HG03103 (cell line): ENCODE measurements around the gene TPM2.

Experiments used
- ATAC-seq: cut with Tn5 transposase; IDR thresholded peaks from one replicate; pipeline ENCODE4 v1.9.1; 2021; ENCODE audit warnings: low read depth; ENCODE audit not compliant: unreplicated experiment

The TPM2 gene

GRCh38 chr9:35696520-35697215 is 6.9 kb upstream of the TPM2 start:
- ATAC-seq = no peak

- ATAC-seq = no peak
These were observed 6.2 kb upstream of the TPM2 start for GRCh38 chr9:35695943-35696401.

- no peak for ATAC-seq
These were observed 2.1 kb upstream of the TPM2 start for GRCh38 chr9:35691757-35692301.

GRCh38 chr9:35691334-35691650 is 1.6 kb upstream of the TPM2 start:
- no peak for ATAC-seq

GRCh38 chr9:35690614-35691333 is 1.0 kb upstream of the TPM2 start:
- no peak for ATAC-seq

- no peak for ATAC-seq
These were observed 529 bp upstream of the TPM2 start for GRCh38 chr9:35690294-35690613.

- no peak for ATAC-seq
These were observed 875 bp downstream of the TPM2 start for GRCh38 chr9:35688558-35689541.

- no peak for ATAC-seq
These were observed 1.7 kb downstream of the TPM2 start for GRCh38 chr9:35687972-35688557.

- no peak for ATAC-seq
These were observed 2.4 kb downstream of the TPM2 start for GRCh38 chr9:35687306-35687705.

GRCh38 chr9:35686222-35687203 is 3.2 kb downstream of the TPM2 start:
- no peak for ATAC-seq

- no peak for ATAC-seq
These were observed 4.2 kb downstream of the TPM2 start for GRCh38 chr9:35685506-35685905.

- ATAC-seq = no peak
These were observed 4.8 kb downstream of the TPM2 start for GRCh38 chr9:35684921-35685320.

- no peak for ATAC-seq
These were observed 6.4 kb downstream of the TPM2 start for GRCh38 chr9:35683323-35683722.

- ATAC-seq = no peak
These were observed 7.0 kb downstream of the TPM2 start for GRCh38 chr9:35682520-35683315.

GRCh38 chr9:35682051-35682450 is 7.7 kb downstream of the TPM2 start:
- no peak for ATAC-seq

GRCh38 chr9:35681341-35682002 is 8.3 kb downstream of the TPM2 start:
- ATAC-seq = no peak

GRCh38 chr9:35680331-35681105 is 9.2 kb downstream of the TPM2 start:
- ATAC-seq = no peak
